Activated CD8-positive, alpha-beta memory T cell treated with anti-CD3 and anti-CD28 coated beads for 48 hours (primary cell): Measurements from ENCODE around the gene DYNC1I1.
A peak's percentile ranks its signal among the peaks of the same experiment; 100 is the strongest.
"Not testable (repeated sequence)": the region's sequence is repeated elsewhere in the genome, so short reads cannot be mapped to it uniquely, and the experiment has no call there.

Experiments used
- DNase-seq, 3 experiments: peaks; one replicate each; pipeline ENCODE4 v3.0.0-alpha.2; 2020; ENCODE audit warnings: low read depth in 2 of 3, low spot score in 2 of 3

Gene DYNC1I1

GRCh38 chr7:95906851-95907250, 134.5 kb downstream of the DYNC1I1 start:
- no peak for DNase-seq

DNA sequence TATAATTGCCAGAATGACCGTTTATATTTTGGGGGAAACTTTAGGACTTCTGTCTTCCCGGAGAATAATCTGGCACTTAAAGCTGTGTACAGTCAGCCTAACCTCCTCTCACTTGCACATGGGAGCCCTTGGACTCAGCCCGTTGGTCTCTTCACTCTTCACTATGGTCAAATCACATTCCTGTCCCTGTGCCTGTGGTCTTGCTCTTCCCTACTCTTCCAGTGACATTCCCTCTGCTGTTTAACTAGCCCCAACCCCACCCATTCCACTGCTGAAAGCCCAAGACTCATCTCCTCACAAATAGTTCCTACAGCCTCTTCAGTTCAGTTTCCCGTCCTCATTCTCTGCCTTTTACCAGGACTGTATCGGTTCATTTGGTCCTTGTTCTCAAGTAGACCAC, 135.0 kb downstream of the DYNC1I1 start:
- DNase-seq, result no peak

- DNase-seq, result no peak
Observed at GRCh38 chr7:95908499-95908898, 136.1 kb downstream of the DYNC1I1 start.

- DNase-seq, result no peak
Observed at GRCh38 chr7:95910341-95910740, 138.0 kb downstream of the DYNC1I1 start.

- no peak for DNase-seq
Observed at GRCh38 chr7:95915731-95916130, 143.4 kb downstream of the DYNC1I1 start.

- DNase-seq, result peak; percentile 23 to 78 (median 51)
Observed at GRCh38 chr7:95916573-95917297, 144.4 kb downstream of the DYNC1I1 start.

DNA sequence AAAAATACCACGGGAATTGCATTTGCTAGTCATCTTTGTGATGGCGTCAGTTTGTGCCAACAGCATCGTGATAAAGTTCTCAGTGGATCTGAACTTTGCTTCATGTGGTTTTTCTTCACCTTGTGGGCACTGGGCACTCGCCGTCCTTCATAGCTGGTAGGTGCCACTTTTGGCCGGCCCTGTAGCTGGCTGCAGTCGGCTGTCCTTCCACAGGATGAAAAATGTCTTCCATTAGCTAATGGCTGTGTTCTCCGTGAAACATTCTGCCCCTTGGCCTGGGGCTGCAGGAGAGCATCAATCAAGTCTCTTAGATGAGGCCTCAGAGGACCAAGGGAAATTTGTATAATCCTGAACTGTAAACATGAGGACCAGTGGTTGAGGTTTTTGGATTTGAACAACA, 145.3 kb downstream of the DYNC1I1 start:
- DNase-seq, result no peak

GRCh38 chr7:95919556-95919955, 147.2 kb downstream of the DYNC1I1 start:
- no peak for DNase-seq

DNA sequence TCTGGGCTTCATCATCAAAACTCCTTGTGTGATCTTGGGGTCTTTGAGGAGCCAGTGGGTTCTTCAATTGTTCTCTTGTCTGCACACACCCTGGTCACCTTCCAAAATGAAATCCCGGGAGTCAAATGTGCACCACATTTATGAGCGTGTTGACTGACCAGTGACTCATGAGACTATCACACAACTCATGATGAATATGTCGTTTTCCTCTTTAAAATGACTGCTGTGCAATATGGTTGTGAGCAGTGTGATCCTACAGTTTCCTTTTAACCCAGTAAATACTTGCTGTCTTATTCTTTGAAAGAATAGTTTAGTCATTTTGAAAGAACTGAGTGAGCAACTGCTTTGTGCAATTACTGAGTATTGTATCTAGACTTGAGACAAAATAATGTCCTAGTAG, 149.2 kb downstream of the DYNC1I1 start:
- DNase-seq, result no peak

- no peak for DNase-seq
Observed at GRCh38 chr7:95922191-95922590, 149.8 kb downstream of the DYNC1I1 start.

DNA sequence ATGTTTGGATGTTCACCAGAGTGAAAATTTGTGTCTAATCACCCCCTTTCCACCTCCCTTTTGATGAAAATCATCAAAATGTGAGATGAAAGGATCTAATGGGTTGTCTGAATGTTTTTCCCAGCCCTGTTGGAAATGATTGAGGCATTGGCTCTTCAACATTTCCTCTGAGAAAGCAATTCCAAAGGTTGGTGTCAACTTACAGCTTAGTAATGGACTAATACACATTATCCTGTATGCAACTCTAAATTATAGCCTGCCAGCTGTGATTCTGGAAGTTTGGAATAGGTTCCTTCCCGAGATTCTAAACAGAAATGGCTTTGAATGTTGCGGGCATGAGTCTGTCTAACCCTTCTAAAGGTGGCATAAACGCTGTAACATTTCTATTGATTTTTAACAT, 152.9 kb downstream of the DYNC1I1 start:
- no peak for DNase-seq

GRCh38 chr7:95925971-95926370, 153.6 kb downstream of the DYNC1I1 start:
- no peak for DNase-seq

DNA sequence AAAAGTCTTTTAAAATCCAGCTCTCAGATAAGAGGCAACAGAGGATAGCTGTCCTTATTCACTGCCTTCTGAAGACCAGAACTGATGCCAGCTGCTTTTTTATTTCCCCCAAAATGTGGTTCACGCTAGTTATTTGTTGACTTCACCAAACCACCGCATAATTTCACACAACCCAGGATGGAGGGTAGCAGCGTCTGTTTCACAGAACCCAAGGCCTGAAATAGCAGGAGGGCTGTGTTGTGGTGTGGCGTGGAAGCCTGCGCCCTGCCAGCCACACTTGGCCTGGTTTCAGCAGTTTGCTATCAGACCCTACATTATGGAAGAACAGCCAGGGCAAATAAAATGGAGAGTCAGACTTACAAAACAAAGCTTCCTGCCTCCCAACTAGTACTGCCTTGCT, 155.4 kb downstream of the DYNC1I1 start:
- no peak for DNase-seq

- no peak for DNase-seq
Observed at GRCh38 chr7:95929710-95930280, 157.4 kb downstream of the DYNC1I1 start.

DNA sequence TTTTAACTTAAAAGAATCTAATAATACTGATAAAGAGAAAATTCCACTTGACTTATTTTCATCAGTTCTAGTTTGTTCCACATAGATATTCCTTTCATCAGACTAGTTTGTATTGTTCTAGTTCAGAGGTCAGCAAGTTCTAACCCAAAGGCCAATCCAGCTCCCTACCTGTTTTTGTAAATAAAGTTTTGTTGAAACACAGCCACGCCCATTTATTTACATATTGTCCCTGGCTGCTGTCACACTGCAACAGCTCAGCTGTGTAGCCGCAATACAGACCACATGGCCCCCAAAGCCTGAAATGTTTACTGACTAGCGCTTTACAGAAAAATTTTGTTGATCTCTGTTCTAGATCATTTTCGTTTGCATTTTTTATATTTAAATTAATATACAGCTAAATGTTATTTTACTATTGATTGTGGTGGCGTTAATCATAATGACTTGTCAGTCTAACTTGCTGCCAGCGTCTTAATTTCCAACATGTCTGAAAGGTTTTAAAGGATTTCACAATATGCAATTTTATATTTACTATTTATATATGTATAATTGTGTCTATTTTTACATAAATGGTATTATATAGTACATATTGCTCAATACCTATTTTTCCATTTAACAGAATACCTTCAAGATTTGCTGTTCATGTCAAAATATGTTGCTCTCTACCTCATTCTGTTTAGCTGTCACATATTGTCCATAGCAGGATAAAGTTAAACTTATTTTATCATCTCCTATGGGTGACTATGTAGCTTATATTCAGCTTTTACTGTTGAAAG, 159.3 kb downstream of the DYNC1I1 start:
- no peak for DNase-seq

GRCh38 chr7:95933618-95934017, 161.3 kb downstream of the DYNC1I1 start:
- DNase-seq, result no peak

DNA sequence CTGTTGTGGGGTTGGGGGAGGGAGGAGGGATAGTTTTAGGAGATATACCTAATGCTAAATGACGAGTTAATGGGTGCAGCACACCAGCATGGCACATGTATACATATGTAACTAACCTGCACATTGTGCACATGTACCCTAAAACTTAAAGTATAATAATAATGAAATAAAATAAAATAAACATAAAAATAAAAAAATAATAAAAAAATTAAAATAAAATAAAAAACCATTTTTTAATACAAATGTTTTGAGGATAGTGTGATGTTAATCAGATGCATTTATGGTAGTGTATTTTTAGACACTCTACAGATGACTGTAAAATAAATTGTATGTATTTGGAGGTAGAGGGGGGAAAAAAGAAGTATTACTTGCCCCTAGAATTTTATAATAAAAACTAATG, 172.5 kb downstream of the DYNC1I1 start:
- not testable (repeated sequence) for DNase-seq

DNA sequence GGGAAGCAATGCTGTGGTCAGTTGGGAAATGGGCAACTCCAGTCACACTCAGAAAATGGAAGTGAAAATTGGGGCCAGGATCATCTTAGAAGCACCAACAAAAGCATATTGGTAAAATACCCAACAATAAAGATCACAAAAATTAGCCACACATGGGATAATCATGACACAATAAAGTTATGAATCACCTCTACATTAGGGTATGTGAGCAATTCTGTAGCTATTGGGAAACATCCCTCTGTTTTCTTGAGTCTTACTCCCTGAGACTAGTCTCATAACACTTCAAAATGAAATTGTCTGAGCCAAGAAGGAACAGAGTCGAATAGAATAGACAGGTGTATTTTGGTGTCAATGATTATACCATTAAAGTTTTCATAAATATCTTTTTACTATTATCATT, 178.3 kb downstream of the DYNC1I1 start:
- DNase-seq, result no peak

DNA sequence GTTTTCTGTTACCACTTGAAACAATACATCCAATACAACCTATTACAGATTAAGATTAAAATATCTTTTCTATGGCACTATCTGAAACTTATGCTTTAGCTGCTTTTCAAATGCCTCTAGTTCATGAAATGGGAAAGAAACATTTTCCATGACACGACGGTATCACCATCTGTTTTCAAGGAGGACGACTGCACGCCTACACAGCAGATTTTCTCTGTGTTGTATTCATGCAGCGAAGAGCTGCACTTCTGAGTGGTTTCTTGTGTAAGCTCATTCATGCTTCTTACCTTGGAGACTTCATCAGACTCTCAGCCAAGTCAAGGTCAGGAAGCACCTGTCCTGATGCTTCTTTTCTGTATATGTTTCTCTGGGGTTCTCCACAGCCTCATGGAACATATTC, 179.2 kb downstream of the DYNC1I1 start:
- no peak for DNase-seq

DNA sequence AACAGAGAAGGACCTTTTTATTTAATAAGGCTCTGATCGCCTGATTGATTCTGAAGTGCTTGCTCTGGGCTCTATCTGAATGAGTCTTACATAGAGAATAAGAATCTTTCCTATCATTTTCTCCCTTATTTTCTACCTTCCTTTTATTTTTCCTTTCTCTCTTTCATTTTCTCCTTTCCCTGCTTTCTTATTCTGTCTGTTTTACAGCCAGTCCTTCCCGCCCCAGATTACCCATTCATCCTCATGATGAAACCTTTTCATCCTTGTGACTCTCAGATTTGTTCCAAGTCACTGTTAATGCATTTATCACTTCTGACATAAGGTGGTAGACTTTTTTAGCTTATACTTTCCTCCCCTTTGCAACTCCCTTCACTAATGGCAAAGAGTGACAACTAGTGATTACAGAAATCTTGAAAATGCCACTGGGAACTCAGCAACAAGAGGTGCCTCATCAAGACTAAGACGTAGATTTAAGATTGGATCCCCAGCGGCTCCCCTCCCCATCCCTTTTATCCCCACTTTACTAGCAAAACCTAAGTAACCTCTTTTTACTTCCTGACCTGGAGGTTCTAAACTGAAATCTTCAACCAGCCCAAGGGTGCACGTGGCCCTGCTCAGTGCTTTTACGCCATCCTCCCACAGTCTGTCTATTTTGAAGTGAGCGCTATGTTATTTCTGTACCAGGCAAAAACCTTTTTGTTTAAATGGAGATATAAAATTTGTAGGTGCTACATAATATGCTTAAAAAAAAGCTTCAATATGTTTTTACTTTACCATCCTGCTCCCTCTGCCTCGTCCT, 179.8 kb downstream of the DYNC1I1 start:
- no peak for DNase-seq

DNA sequence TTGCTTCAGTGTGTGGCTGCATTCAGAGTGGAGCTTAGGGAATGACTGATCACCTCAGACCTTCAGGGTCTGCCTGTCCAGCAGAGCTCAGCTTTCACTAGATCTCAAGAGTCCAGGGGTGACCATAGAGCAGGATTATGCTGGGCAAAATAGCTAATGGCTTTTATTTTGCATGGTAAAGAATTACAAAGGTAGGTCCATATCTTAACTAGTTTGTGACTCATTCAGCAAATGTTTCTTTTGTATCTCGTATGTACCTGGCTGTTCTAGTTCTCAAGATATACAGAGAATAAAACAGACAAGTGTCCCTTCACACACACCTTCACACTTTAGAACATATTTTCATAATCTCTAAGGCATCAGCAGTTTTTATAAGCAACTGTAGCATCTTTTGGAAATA, 180.5 kb downstream of the DYNC1I1 start:
- DNase-seq, result no peak

DNA sequence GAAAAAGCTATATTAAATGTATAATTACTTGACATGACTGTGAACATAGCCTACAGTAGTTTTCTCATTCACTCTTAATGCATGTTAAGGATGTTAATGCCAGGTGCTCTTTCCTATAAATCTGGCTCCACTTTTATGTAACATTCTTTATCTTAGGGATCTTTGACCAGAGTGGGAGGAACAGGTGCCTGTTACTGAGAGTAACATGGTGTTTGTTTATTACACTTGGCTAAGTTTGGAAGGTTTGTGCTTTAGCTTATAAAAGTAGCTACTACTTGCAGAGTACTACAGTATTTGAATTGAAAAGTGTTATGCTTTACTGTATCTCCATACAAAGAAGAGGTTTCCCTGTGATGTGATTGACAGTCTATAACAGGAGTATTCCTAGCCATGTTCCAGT, 183.4 kb downstream of the DYNC1I1 start:
- no peak for DNase-seq
